ENCODE data around the gene CNTN4. TPM values are rescaled to one million over a fixed set of nuclear protein-coding genes. Genes with fewer than 3 reads are reported as not detected.

Gene CNTN4
- polyA plus RNA-seq, 1 donor (not counting 4 experiments of a cell fraction or from before 2014, with no cell fraction given) = not detected

DNA sequence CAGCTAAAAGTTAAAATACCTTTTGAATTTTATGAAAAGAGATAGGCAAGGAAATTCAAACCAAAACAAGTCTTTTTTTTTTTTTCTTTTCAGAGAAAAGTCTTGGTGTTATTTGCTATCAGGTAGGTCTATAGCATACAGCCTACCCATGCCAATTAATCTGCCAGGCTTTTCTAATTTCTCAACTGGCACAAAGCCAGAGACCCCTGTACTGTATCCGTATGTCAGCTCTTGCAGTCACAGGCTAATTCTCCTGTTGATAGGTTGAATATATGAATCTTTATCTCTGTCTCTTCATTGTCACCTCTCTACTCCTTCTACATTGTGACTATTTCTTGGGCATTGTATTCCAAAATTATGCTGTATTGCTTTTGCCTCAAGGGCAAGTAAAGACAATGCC, 878.1 kb downstream of the CNTN4 start:
- Histone ChIP-seq H3K79me2 (ENCODE audit: control insufficient read depth, insufficient read depth, low read length) (no peaks in the 10 kb centered on the region), H3K4me3 (ENCODE audit: control insufficient read depth in 2 of 3, extremely low read depth in 1 of 3, insufficient read depth in 2 of 3, low read depth in 1 of 3, low read length in 3 of 3) (no peak overlapping the region), H3K4me2 (ENCODE audit: control insufficient read depth, extremely low read depth, insufficient read depth, low read depth, low read length) (no peak overlapping the region), H3K9ac (ENCODE audit: control insufficient read depth, extremely low read depth, insufficient read depth, low read length) (no peak overlapping the region), H3K9me3 (ENCODE audit: control insufficient read depth, low read depth, low read length) (peaks cover 3% of the 10 kb centered on the region), H3K4me1 (ENCODE audit: control insufficient read depth, extremely low read depth, insufficient read depth, low read length) (no peaks in the 10 kb centered on the region), H3K27ac (ENCODE audit: control insufficient read depth, insufficient read depth, low read length) (no peak overlapping the region), H3K36me3 (ENCODE audit: control insufficient read depth in 2 of 2, extremely low read depth in 1 of 2, insufficient read depth in 2 of 2, low read length in 2 of 2) (no peaks in the 10 kb centered on the region), H2AFZ (ENCODE audit: control insufficient read depth, low read length) (no peak overlapping the region), H3K27me3 (ENCODE audit: control insufficient read depth, extremely low read depth, insufficient read depth, low read length) (no peaks in the 10 kb centered on the region), H3K9me1 (ENCODE audit: control insufficient read depth, extremely low read depth, insufficient read depth, low read length) (no peaks in the 10 kb centered on the region), H4K20me1 (ENCODE audit: control insufficient read depth, extremely low read depth, insufficient read depth, low read length) (no peaks in the 10 kb centered on the region)
- DNase-seq (ENCODE audit: low read depth, low spot score) = no peak
- no peak for TF ChIP-seq EZH2 (IDR thresholded peaks at IDR 0.05; ENCODE audit: low read length)
- TF ChIP-seq, protein P1, sequence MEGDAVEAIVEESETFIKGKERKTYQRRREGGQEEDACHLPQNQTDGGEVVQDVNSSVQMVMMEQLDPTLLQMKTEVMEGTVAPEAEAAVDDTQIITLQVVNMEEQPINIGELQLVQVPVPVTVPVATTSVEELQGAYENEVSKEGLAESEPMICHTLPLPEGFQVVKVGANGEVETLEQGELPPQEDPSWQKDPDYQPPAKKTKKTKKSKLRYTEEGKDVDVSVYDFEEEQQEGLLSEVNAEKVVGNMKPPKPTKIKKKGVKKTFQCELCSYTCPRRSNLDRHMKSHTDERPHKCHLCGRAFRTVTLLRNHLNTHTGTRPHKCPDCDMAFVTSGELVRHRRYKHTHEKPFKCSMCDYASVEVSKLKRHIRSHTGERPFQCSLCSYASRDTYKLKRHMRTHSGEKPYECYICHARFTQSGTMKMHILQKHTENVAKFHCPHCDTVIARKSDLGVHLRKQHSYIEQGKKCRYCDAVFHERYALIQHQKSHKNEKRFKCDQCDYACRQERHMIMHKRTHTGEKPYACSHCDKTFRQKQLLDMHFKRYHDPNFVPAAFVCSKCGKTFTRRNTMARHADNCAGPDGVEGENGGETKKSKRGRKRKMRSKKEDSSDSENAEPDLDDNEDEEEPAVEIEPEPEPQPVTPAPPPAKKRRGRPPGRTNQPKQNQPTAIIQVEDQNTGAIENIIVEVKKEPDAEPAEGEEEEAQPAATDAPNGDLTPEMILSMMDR (optimal IDR thresholded peaks at IDR 0.05 in 1 of 3, IDR thresholded peaks at IDR 0.05 in 1 of 3, conservative IDR thresholded peaks at IDR 0.05 in 1 of 3; ENCODE audit: extremely low read depth in 1 of 3, insufficient read depth in 2 of 3, low read length in 3 of 3) = no peak
- FAIRE-seq = no peak
- dilution Hi-C loops (cut with MboI; ENCODE audit: extremely low pct_ligation_motif_present, low sequenced_read_pairs) = no loop called here

DNA sequence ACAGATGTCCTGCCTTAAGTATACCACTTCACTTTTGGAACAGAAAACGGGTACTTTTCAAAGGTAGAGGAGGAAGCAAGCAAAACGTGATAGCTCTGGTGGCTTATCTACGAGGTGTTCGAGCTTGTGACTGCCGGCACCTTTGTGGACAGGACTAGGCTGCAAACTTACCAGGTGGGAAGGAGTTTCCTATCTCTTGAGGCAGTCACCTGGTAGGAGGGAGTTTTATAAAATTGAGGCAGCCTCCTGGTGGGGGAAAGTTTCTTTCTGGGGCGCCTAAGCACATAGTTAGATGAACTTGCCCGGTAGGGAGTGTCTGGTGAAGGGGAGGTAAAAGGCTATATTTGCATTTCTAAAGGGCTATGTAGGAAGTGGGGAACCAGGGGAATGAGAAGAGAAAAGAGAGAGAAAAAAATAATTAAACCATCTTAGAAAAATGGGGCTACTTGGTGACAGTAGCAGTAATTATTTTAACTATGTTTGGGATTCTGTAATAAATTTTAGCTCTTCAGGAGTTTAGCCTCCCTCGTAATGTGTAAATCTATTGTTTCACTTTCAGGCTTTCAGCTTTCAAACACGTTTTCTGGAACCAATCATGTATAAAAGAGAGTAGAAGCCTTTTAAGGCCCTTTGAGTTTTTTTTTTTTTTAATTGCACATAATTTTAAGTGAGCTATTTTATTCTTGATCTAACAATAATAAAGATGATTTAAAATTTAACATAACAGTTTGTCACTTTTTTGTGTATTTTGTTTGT, 880.5 kb downstream of the CNTN4 start:
- Histone ChIP-seq H3K9ac (ENCODE audit: control insufficient read depth, extremely low read depth, insufficient read depth, low read length) (no peak overlapping the region), H2AFZ (ENCODE audit: control insufficient read depth, low read length) (no peak overlapping the region), H3K79me2 (ENCODE audit: control insufficient read depth, insufficient read depth, low read length) (no peaks in the 10 kb centered on the region), H3K27ac (ENCODE audit: control insufficient read depth, insufficient read depth, low read length) (no peak overlapping the region), H4K20me1 (ENCODE audit: control insufficient read depth, extremely low read depth, insufficient read depth, low read length) (no peaks in the 10 kb centered on the region), H3K4me2 (ENCODE audit: control insufficient read depth, extremely low read depth, insufficient read depth, low read depth, low read length) (no peak overlapping the region), H3K36me3 (ENCODE audit: control insufficient read depth in 2 of 2, extremely low read depth in 1 of 2, insufficient read depth in 2 of 2, low read length in 2 of 2) (no peaks in the 10 kb centered on the region), H3K9me3 (ENCODE audit: control insufficient read depth, low read depth, low read length) (peaks cover 3% of the 10 kb centered on the region), H3K27me3 (ENCODE audit: control insufficient read depth, extremely low read depth, insufficient read depth, low read length) (no peaks in the 10 kb centered on the region), H3K4me3 (ENCODE audit: control insufficient read depth in 2 of 3, extremely low read depth in 1 of 3, insufficient read depth in 2 of 3, low read depth in 1 of 3, low read length in 3 of 3) (no peak overlapping the region), H3K9me1 (ENCODE audit: control insufficient read depth, extremely low read depth, insufficient read depth, low read length) (no peaks in the 10 kb centered on the region), H3K4me1 (ENCODE audit: control insufficient read depth, extremely low read depth, insufficient read depth, low read length) (no peaks in the 10 kb centered on the region)
- no peak for DNase-seq (ENCODE audit: low read depth, low spot score)
- dilution Hi-C loops (cut with MboI; ENCODE audit: extremely low pct_ligation_motif_present, low sequenced_read_pairs) = no loop called here
- no peak for TF ChIP-seq EZH2 (IDR thresholded peaks at IDR 0.05; ENCODE audit: low read length)
- TF ChIP-seq, protein P1 (optimal IDR thresholded peaks at IDR 0.05 in 1 of 3, IDR thresholded peaks at IDR 0.05 in 1 of 3, conservative IDR thresholded peaks at IDR 0.05 in 1 of 3; ENCODE audit: extremely low read depth in 1 of 3, insufficient read depth in 2 of 3, low read length in 3 of 3) = no peak
- FAIRE-seq = no peak

Measured in keratinocyte (primary cell).